Common myeloid progenitor, CD34-positive (primary cell): ENCODE measurements around the gene TATDN2.

Experiments used
- CTCF ChIA-PET: fragments of 350-600 bp; sonication (Branson Sonifier 250); formaldehyde crosslinking; loops from one replicate; lab custom pipeline; 2021; ENCODE audit warnings: antibody characterized with exemption; lab: Charles Lee
- POLR2A ChIA-PET: fragments of 350-600 bp; sonication (Branson Sonifier 250); formaldehyde crosslinking; loops from one replicate; lab custom pipeline; 2021; ENCODE audit warnings: antibody characterized with exemption; lab: Charles Lee
- DNase-seq, 3 donors: peaks; one replicate each; pipeline versions ENCODE4 v3.0.0 to v3.0.0-alpha.2; 2013
- H3K27ac ChIP-seq, 2 experiments: 1 replicate in 1 of 2; 2 replicates in 1 of 2; pipeline ENCODE4 v1.7.0; 2013; ENCODE audit warnings: inconsistent platforms in 2 of 2, low read length in 2 of 2, mild to moderate bottlenecking in 2 of 2, low read depth in 1 of 2, moderate library complexity in 1 of 2; ENCODE audit not compliant: severe bottlenecking in 2 of 2, insufficient read depth in 1 of 2, poor library complexity in 1 of 2
- H3K27me3 ChIP-seq, 5 experiments: replicated peaks in 2 of 5; 1 replicate in 3 of 5; 2 replicates in 2 of 5; pipeline versions ENCODE4 v1.6.1 to v1.7.0; 2013; ENCODE audit warnings: low read length in 4 of 5, mild to moderate bottlenecking in 2 of 5, moderate library complexity in 2 of 5, inconsistent platforms in 1 of 5; ENCODE audit not compliant: insufficient read depth in 5 of 5, control insufficient read depth in 4 of 5
- H3K36me3 ChIP-seq, 4 experiments: 1 replicate in 2 of 4; 2 replicates in 2 of 4; pipeline versions ENCODE4 v1.6.1 to v1.7.0; 2013; ENCODE audit warnings: low read length in 3 of 4, control low read depth in 1 of 4, mild to moderate bottlenecking in 1 of 4; ENCODE audit not compliant: control insufficient read depth in 4 of 4, insufficient read depth in 4 of 4
- H3K4me1 ChIP-seq, 4 experiments: 1 replicate in 3 of 4; 2 replicates in 1 of 4; pipeline versions ENCODE4 v1.6.1 to v1.7.1; 2013; ENCODE audit warnings: low read length in 3 of 4, mild to moderate bottlenecking in 3 of 4, control low read depth in 1 of 4, inconsistent platforms in 1 of 4, moderate library complexity in 1 of 4; ENCODE audit not compliant: control insufficient read depth in 4 of 4, insufficient read depth in 4 of 4; ENCODE audit errors: control extremely low read depth in 1 of 4
- H3K4me3 ChIP-seq, 7 experiments: 1 replicate in 4 of 7; 2 replicates in 3 of 7; pipeline versions ENCODE4 v1.5.1 to v1.7.0; 2013; ENCODE audit warnings: mild to moderate bottlenecking in 7 of 7, low read length in 6 of 7, moderate library complexity in 6 of 7, inconsistent platforms in 2 of 7, low read depth in 2 of 7, control low read depth in 1 of 7; ENCODE audit not compliant: insufficient read depth in 4 of 7, control insufficient read depth in 1 of 7; ENCODE audit errors: extremely low read depth in 1 of 7
- H3K9me3 ChIP-seq, 5 experiments: 1 replicate in 4 of 5; 2 replicates in 1 of 5; pipeline versions ENCODE4 v1.6.1 to v1.7.1; 2013; ENCODE audit warnings: low read length in 4 of 5, mild to moderate bottlenecking in 2 of 5, inconsistent platforms in 1 of 5, low read depth in 1 of 5, moderate library complexity in 1 of 5; ENCODE audit not compliant: control insufficient read depth in 4 of 5, insufficient read depth in 2 of 5; ENCODE audit errors: control extremely low read depth in 1 of 5
- WGBS: methylation state at CpG from one replicate; pipeline ENCODE4 v1.1.5; 2013; ENCODE audit not compliant: insufficient coverage; 5-methylcytosine and 5-hydroxymethylcytosine counted together

Gene TATDN2

GRCh38 chr3:10213156-10213792 is 35.0 kb upstream of the TATDN2 start:
- Histone ChIP-seq H3K27me3 (no peaks in the 10 kb centered on the region), H3K4me1 (peaks cover 0 to 10% (median 7%) of the 10 kb centered on the region in 4 experiments), H3K9me3 (peaks cover 0 to 9% (median 2%) of the 10 kb centered on the region in 5 experiments), H3K27ac (no peak overlapping the region), H3K4me3 (no peak overlapping the region), H3K36me3 (peaks cover 0 to 14% (median 3%) of the 10 kb centered on the region in 4 experiments)
- POLR2A ChIA-PET, result interaction anchor here (1.3 kb wide), 1 partner anchor 9 kb away, joined by 4 read pairs; no protein-coding TSS in a partner anchor
- CTCF ChIA-PET, result interaction anchor here (0.5 to 4.1 kb wide), 6 partner anchors 10 to 51 kb away, joined by 3 to 32 read pairs (median 11); no protein-coding TSS in a partner anchor
- 96% methylated on average over 9 of the region's 9 CpGs for WGBS
- no peak for DNase-seq

- peaks cover 0 to 18% (median 3%) of the 10 kb centered on the region in 4 experiments for H3K36me3 ChIP-seq
- ChIA-PET POLR2A (no interaction called here), CTCF (interaction anchor here (0.5 to 4.1 kb wide), 4 partner anchors 7 to 63 kb away, joined by 3 to 32 read pairs (median 10); no protein-coding TSS in a partner anchor)
- no peak overlapping the region for H3K4me3 ChIP-seq
- DNase-seq, result no peak
- no peak overlapping the region for H3K27ac ChIP-seq
- 97% methylated on average over 6 of the region's 6 CpGs for WGBS
- no peaks in the 10 kb centered on the region for H3K27me3 ChIP-seq
- H3K4me1 ChIP-seq, result peaks cover 0 to 10% (median 7%) of the 10 kb centered on the region in 4 experiments
- peaks cover 0 to 9% (median 2%) of the 10 kb centered on the region in 5 experiments for H3K9me3 ChIP-seq
Measured at GRCh38 chr3:10215578-10216368, 32.5 kb upstream of the TATDN2 start.

- WGBS, result no CpG with 5 or more reads among the region's 3 CpGs
- Histone ChIP-seq H3K4me3 (no peak overlapping the region), H3K27ac (no peak overlapping the region), H3K27me3 (no peaks in the 10 kb centered on the region), H3K9me3 (peaks cover 0 to 9% (median 2%) of the 10 kb centered on the region in 5 experiments), H3K36me3 (peaks cover 0 to 18% (median 3%) of the 10 kb centered on the region in 4 experiments), H3K4me1 (peaks cover 0 to 1% (median under 1%) of the 10 kb centered on the region in 4 experiments)
- POLR2A ChIA-PET, result no interaction called here
- DNase-seq, result no peak
- CTCF ChIA-PET, result no interaction called here
Measured at GRCh38 chr3:10217359-10217758, 30.9 kb upstream of the TATDN2 start.

GRCh38 chr3:10219737-10220136 is 28.5 kb upstream of the TATDN2 start:
- POLR2A ChIA-PET, result no interaction called here
- Histone ChIP-seq H3K9me3 (peaks cover 0 to 9% (median 2%) of the 10 kb centered on the region in 5 experiments), H3K4me1 (peaks cover 3 to 12% (median 10%) of the 10 kb centered on the region in 4 experiments), H3K27ac (no peak overlapping the region), H3K36me3 (peaks cover 0 to 21% (median 4%) of the 10 kb centered on the region in 4 experiments), H3K4me3 (no peak overlapping the region), H3K27me3 (no peaks in the 10 kb centered on the region)
- WGBS, result 96% methylated on average over 9 of the region's 9 CpGs
- DNase-seq, result no peak
- CTCF ChIA-PET, result no interaction called here

GRCh38 chr3:10223676-10224639 is 24.3 kb upstream of the TATDN2 start:
- Histone ChIP-seq H3K27ac (no peak overlapping the region), H3K4me3 (no peak overlapping the region), H3K9me3 (no peaks in the 10 kb centered on the region), H3K36me3 (peaks cover 0 to 9% (median 2%) of the 10 kb centered on the region in 4 experiments), H3K4me1 (peaks cover 17 to 35% (median 30%) of the 10 kb centered on the region in 4 experiments), H3K27me3 (no peaks in the 10 kb centered on the region)
- ChIA-PET POLR2A (interaction anchor here (0.5 to 1.6 kb wide), 5 partner anchors 12 to 69 kb away, joined by 3 to 16 read pairs (median 3); partner anchors contain the start of gene GHRL), CTCF (interaction anchor here (0.6 to 5.9 kb wide), 12 partner anchors 10 to 76 kb away, joined by 3 to 87 read pairs (median 4); partner anchors contain the start of gene GHRL)
- 71% methylated on average over 4 of the region's 10 CpGs for WGBS
- peak in 2 of 3 donors; percentile 63 to 80 for DNase-seq
